Endometrial microvascular endothelial cells (primary cell): Measurements from ENCODE around the gene PPA1. TPM values are rescaled to one million over a fixed set of nuclear protein-coding genes. Genes with fewer than 3 reads are reported as not detected.

Source experiments
- total RNA-seq: library from RNA; depleted of rRNA; stranded (reverse); fragments of >200 nt; gene quantifications from one replicate; pipeline ENCODE4 v1.2.3, GENCODE V29; 2015; ENCODE audit errors: inconsistent ontology term

PPA1 gene
- total RNA-seq, 1 donor from 2014 or later = 222 TPM

Other genes starting within 250 kb of the PPA1 start
- gene MACROH2A2, start 180.6 kb downstream of the PPA1 start, total RNA-seq = 1.1 TPM
- gene AIFM2, start 100.6 kb downstream of the PPA1 start, total RNA-seq = 9.3 TPM
- gene TYSND1, start 86.7 kb downstream of the PPA1 start, total RNA-seq = 7.0 TPM
- 77.5 TPM for gene SAR1A, start 62.9 kb downstream of the PPA1 start, total RNA-seq
- not detected for gene NPFFR1, start 50.6 kb upstream of the PPA1 start, total RNA-seq
- gene LRRC20, start 149.2 kb upstream of the PPA1 start, total RNA-seq = 16.4 TPM
- gene EIF4EBP2, start 170.7 kb upstream of the PPA1 start, total RNA-seq = 31.6 TPM
- not detected for gene NODAL, start 208.3 kb upstream of the PPA1 start, total RNA-seq
- gene PALD1, start 245.3 kb upstream of the PPA1 start, total RNA-seq = 5.3 TPM